Lower lobe of right lung (tissue), 2 donors: ENCODE results near the gene THRB. TPM values are rescaled to one million over a fixed set of nuclear protein-coding genes. Genes with fewer than 3 reads are reported as not detected.

Experiments used
- ATAC-seq, 2 donors: fragments of 200-7000 bp; cut with Tn5 transposase; one replicate each; pipeline ENCODE4 v1.9.1; 2020 to 2022; ENCODE audit warnings: mild to moderate bottlenecking in 2 of 2, moderate library complexity in 2 of 2
- DNase-seq: peaks from one replicate; pipeline ENCODE4 v3.0.0-alpha.2; 2020
- H3K27ac ChIP-seq: fragments of 200-600 bp; one replicate; pipeline ENCODE4 v1.8.0; 2022
- H3K27me3 ChIP-seq: fragments of 200-600 bp; one replicate; pipeline ENCODE4 v1.8.0; 2022; ENCODE audit warnings: low read depth
- H3K36me3 ChIP-seq: fragments of 200-600 bp; one replicate; pipeline ENCODE4 v1.8.0; 2022; ENCODE audit warnings: mild to moderate bottlenecking
- H3K4me1 ChIP-seq: fragments of 200-600 bp; one replicate; pipeline ENCODE4 v1.8.0; 2022
- H3K4me3 ChIP-seq: fragments of 200-600 bp; one replicate; pipeline ENCODE4 v1.8.0; 2022; ENCODE audit warnings: mild to moderate bottlenecking
- H3K9me3 ChIP-seq: fragments of 200-600 bp; one replicate; pipeline ENCODE4 v1.8.0; 2022
- CTCF ChIP-seq: fragments of 200-600 bp; IDR thresholded peaks from one replicate; pipeline ENCODE4 v1.8.0; 2022; ENCODE audit warnings: antibody characterized with exemption, mild to moderate bottlenecking
- intact Hi-C: fragments of 100-400 bp; cut with DNase I; formaldehyde crosslinking; loops from one replicate; pipeline ENCODE4 v1.11.0; 2022
- total RNA-seq: library from RNA; stranded (reverse); fragmentation: NEBNext Ultra II Directional; extraction: Animal tissue kit (Norgen Biotek cat#: 25700); gene quantifications from one replicate; pipeline ENCODE4 v1.2.1, GENCODE V29; 2021
- donor health status: DM: no; HTN: yes; CAD: no; lungs with severe emphysema.

The THRB gene
- total RNA-seq, 1 donor from 2014 or later, result 14.6 TPM

- no peaks in the 10 kb centered on the region for H3K9me3 ChIP-seq
- TF ChIP-seq CTCF, result no peak
- intact Hi-C loops, result no loop called here
- H3K36me3 ChIP-seq, result no peaks in the 10 kb centered on the region
- no peaks in the 10 kb centered on the region for H3K27me3 ChIP-seq
- no peak for ATAC-seq
- no peak overlapping the region for H3K27ac ChIP-seq
- DNase-seq, result no peak
- H3K4me3 ChIP-seq, result no peak overlapping the region
- no peaks in the 10 kb centered on the region for H3K4me1 ChIP-seq
Measured at GRCh38 chr3:24457719-24458118, 36.9 kb downstream of the THRB start.

GRCh38 chr3:24454856-24455255 is 39.8 kb downstream of the THRB start:
- ATAC-seq (no peak), DNase-seq (no peak)
- Histone ChIP-seq H3K27ac (no peak overlapping the region), H3K9me3 (no peaks in the 10 kb centered on the region), H3K4me3 (no peak overlapping the region), H3K4me1 (no peaks in the 10 kb centered on the region), H3K27me3 (no peaks in the 10 kb centered on the region), H3K36me3 (no peaks in the 10 kb centered on the region)
- intact Hi-C loops, result no loop called here
- TF ChIP-seq CTCF, result no peak

GRCh38 chr3:24454393-24454792 is 40.3 kb downstream of the THRB start:
- intact Hi-C loops, result no loop called here
- no peak for TF ChIP-seq CTCF
- no peaks in the 10 kb centered on the region for H3K4me1 ChIP-seq
- H3K27me3 ChIP-seq, result no peaks in the 10 kb centered on the region
- no peak overlapping the region for H3K4me3 ChIP-seq
- H3K36me3 ChIP-seq, result no peaks in the 10 kb centered on the region
- no peak overlapping the region for H3K27ac ChIP-seq
- DNase-seq, result no peak
- no peak for ATAC-seq
- no peaks in the 10 kb centered on the region for H3K9me3 ChIP-seq

- intact Hi-C loops, result no loop called here
- DNase-seq (no peak), ATAC-seq (peak in 1 of 2 donors; percentile 12)
- Histone ChIP-seq H3K4me3 (no peak overlapping the region), H3K27ac (no peak overlapping the region), H3K36me3 (no peaks in the 10 kb centered on the region), H3K27me3 (no peaks in the 10 kb centered on the region), H3K4me1 (no peaks in the 10 kb centered on the region), H3K9me3 (no peaks in the 10 kb centered on the region)
- no peak for TF ChIP-seq CTCF
Measured at GRCh38 chr3:24451461-24452099, 43.1 kb downstream of the THRB start.

GRCh38 chr3:24450160-24450907 is 44.3 kb downstream of the THRB start:
- Histone ChIP-seq H3K27me3 (no peaks in the 10 kb centered on the region), H3K4me1 (no peaks in the 10 kb centered on the region), H3K36me3 (no peaks in the 10 kb centered on the region), H3K4me3 (no peak overlapping the region), H3K27ac (no peak overlapping the region), H3K9me3 (no peaks in the 10 kb centered on the region)
- TF ChIP-seq CTCF, result no peak
- intact Hi-C loops, result no loop called here
- no peak for DNase-seq
- peak in 1 of 2 donors; percentile 50 for ATAC-seq
